Heart right ventricle (tissue), 16 donors: ENCODE data around the gene SLC35B3. TPM values are rescaled to one million over a fixed set of nuclear protein-coding genes. Genes with fewer than 3 reads are reported as not detected.

Source experiments
- ATAC-seq, 8 donors: fragments of 200-7000 bp; cut with Tn5 transposase; one replicate each; pipeline ENCODE4 v1.9.1; 2020; ENCODE audit warnings: mild to moderate bottlenecking in 8 of 8, moderate library complexity in 8 of 8, moderate number of reproducible peaks in 1 of 8
- DNase-seq, 2 donors: peaks; one replicate each; pipeline ENCODE4 v3.0.0-alpha.2; 2020
- H3K27ac ChIP-seq, 10 donors: fragments of 200-600 bp; sonication (generic) in 2 of 10; one replicate each; pipeline versions ENCODE4 v1.5.0 to v1.8.0; 2020 to 2022; ENCODE audit warnings: mild to moderate bottlenecking in 3 of 10
- H3K27me3 ChIP-seq, 7 donors: fragments of 200-600 bp; one replicate each; pipeline ENCODE4 v1.8.0; 2021 to 2022; ENCODE audit warnings: mild to moderate bottlenecking in 2 of 7
- H3K36me3 ChIP-seq, 9 donors: fragments of 200-600 bp; sonication (generic) in 1 of 9; one replicate each; pipeline versions ENCODE4 v1.5.0 to v1.8.0; 2020 to 2022; ENCODE audit warnings: mild to moderate bottlenecking in 2 of 9
- H3K4me1 ChIP-seq, 9 donors: fragments of 200-600 bp; sonication (generic) in 1 of 9; one replicate each; pipeline versions ENCODE4 v1.5.0 to v1.8.0; 2020 to 2022; ENCODE audit warnings: mild to moderate bottlenecking in 4 of 9
- H3K4me3 ChIP-seq, 10 donors: fragments of 200-600 bp; sonication (generic) in 2 of 10; one replicate each; pipeline versions ENCODE4 v1.5.0 to v1.8.0; 2020 to 2022; ENCODE audit warnings: mild to moderate bottlenecking in 7 of 10, moderate library complexity in 2 of 10
- H3K9me3 ChIP-seq, 11 donors: fragments of 200-600 bp in 10 of 11; sonication (generic) in 2 of 11; one replicate each; pipeline versions ENCODE4 v1.5.0 to v1.8.0; 2013 to 2022; ENCODE audit warnings: mild to moderate bottlenecking in 2 of 11, control low read depth in 1 of 11, moderate library complexity in 1 of 11
- CTCF ChIP-seq, 9 donors: fragments of 200-600 bp; sonication (generic) in 2 of 9; IDR thresholded peaks; one replicate each; pipeline versions ENCODE4 v1.5.0 to v1.8.0; 2021 to 2022; ENCODE audit warnings: antibody characterized with exemption in 9 of 9, mild to moderate bottlenecking in 5 of 9, moderate library complexity in 1 of 9
- WGBS, 2 donors: extraction: QIAGEN DNeasy Blood & Tissue Kit; methylation state at CpG; one replicate each; pipeline ENCODE4 v1.1.7; 2013; ENCODE audit warnings: inconsistent platforms in 1 of 2; 5-methylcytosine and 5-hydroxymethylcytosine counted together
- intact Hi-C, 10 donors: fragments of 100-400 bp; cut with DNase I; formaldehyde crosslinking; loops; one replicate each; pipeline versions ENCODE4 v1.11.1 to v1.14.2; 2022
- polyA plus RNA-seq, 2 donors: library from polyadenylated mRNA; stranded (reverse); fragments of 200-250 nt; gene quantifications; one replicate each; pipeline ENCODE4 v1.2.3, GENCODE V29; 2013
- total RNA-seq, 10 donors: library from RNA; stranded (reverse); fragmentation: NEBNext Ultra II Directional in 3 of 10; extraction: Animal tissue kit (Norgen Biotek cat#: 25700) in 3 of 10; gene quantifications; one replicate each; pipeline versions ENCODE4 v1.2.1 to v1.2.4, GENCODE V29; 2021 to 2023
- donor health status: Arrhythmogenic right ventricular cardiomyopathy.
- donor health status: ischemic (EF 13 %, LVEDD 7.1; RV severe dilation, severe dysfunction).
- donor health status: healthy with polysubstance abuse.
- donor health status: DM: no; HTN: yes; CAD: no.
- donor health status: DM: no; HTN: no; CAD: no.
- donor health status: ischemic (EF 25% LVEDD 6.9; RV normal size, moderate dysfunction).
- donor health status: ischemic (EF 25% LVEDD 5.7; RV mildly dilated, moderate dysfunction).
- donor health status: healthy.
- donor health status: DM: yes; HTN: yes; CAD: no.
- donor health status: Ischemic cardiomyopathy.
- donor health status: ischemic (EF 35%, LVEDD 5.7; RV mildly dilated, moderate dysfunction).
- donor health status: nonischemic (EF 11% LVEDD 7.7; RV severe dilation, severe dysfunction).
- donor health status: DM: yes; HTN: yes; CAD: no.
- donor health status: PGD.
- donor health status: ischemic (EF 29% LVEDD 5.4; RV normal size, mild dysfunction).
- donor health status: nonischemic (EF 23%, LVEDD 6.1; RV moderate dilation, normal function).

The SLC35B3 gene
- total and polyA plus RNA-seq, 12 donors = 4.5 to 19.9 (median 6.1) TPM

- no peak for DNase-seq
- Histone ChIP-seq H3K4me3 (no peak overlapping the region), H3K36me3 (no peaks in the 10 kb centered on the region), H3K27me3 (no peaks in the 10 kb centered on the region), H3K9me3 (no peaks in the 10 kb centered on the region), H3K27ac (no peak overlapping the region), H3K4me1 (peaks cover 0 to 27% (median 24%) of the 10 kb centered on the region in 9 donors)
- 55 to 68% methylated on average over 1 of the region's 1 CpG for WGBS, 2 donors
- intact Hi-C loops = no loop called here
- ATAC-seq = no peak
- no peak for TF ChIP-seq CTCF (IDR thresholded peaks at IDR 0.05)
These were observed 2.5 kb upstream of the SLC35B3 start for GRCh38 chr6:8437813-8438212.

GRCh38 chr6:8436966-8437365 lies 1.6 kb upstream of the SLC35B3 start:
- no peak for ATAC-seq
- no peaks in the 10 kb centered on the region for H3K27me3 ChIP-seq
- TF ChIP-seq CTCF (IDR thresholded peaks at IDR 0.05) = no peak
- H3K4me1 ChIP-seq = peaks cover 0 to 34% (median 24%) of the 10 kb centered on the region in 9 donors
- no peak overlapping the region for H3K4me3 ChIP-seq
- no peaks in the 10 kb centered on the region for H3K9me3 ChIP-seq
- intact Hi-C loops = no loop called here
- no peak overlapping the region for H3K27ac ChIP-seq
- WGBS, 2 donors = 97% methylated on average over 1 of the region's 1 CpG
- no peak for DNase-seq
- H3K36me3 ChIP-seq = peaks cover 0 to 4% (median 0%) of the 10 kb centered on the region in 9 donors

GRCh38 chr6:8435845-8436168 lies 462 bp upstream of the SLC35B3 start:
- 33% methylated on average over 15 of the region's 15 CpGs for WGBS, 2 donors
- Histone ChIP-seq H3K27me3 (no peaks in the 10 kb centered on the region), H3K4me3 (peak overlapping the region; percentile 68 to 95 (median 84)), H3K27ac (peak overlapping the region; percentile 4 to 96 (median 90)), H3K4me1 (peaks cover 0 to 38% (median 24%) of the 10 kb centered on the region in 9 donors), H3K9me3 (no peaks in the 10 kb centered on the region), H3K36me3 (peaks cover 0 to 15% (median 0%) of the 10 kb centered on the region in 9 donors)
- peak in 2 of 8 donors; percentile 47 to 64 for ATAC-seq
- TF ChIP-seq CTCF (IDR thresholded peaks at IDR 0.05) = no peak
- no peak for DNase-seq
- intact Hi-C loops = no loop called here

DNA sequence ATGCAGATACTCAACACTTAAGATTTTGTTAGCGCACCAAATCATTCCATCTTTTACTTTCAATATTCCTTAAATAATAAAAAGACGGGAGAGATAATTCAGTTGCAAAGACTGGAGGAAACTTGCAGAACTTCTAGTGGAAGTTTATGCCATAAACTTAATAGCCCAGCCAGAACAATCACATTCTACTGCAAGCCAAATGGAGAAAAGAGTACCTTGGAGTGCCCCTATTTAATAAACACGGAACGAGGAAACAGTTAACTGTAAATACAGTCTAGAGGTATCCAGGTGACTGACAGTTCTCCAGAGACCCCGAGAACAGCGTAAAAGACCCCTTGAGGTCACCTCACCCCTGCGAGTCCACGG lies 635 bp downstream of the SLC35B3 start:
- intact Hi-C loops = no loop called here
- H3K9me3 ChIP-seq = no peaks in the 10 kb centered on the region
- DNase-seq = no peak
- H3K4me1 ChIP-seq = peaks cover 0 to 38% (median 24%) of the 10 kb centered on the region in 9 donors
- 2 to 3% methylated on average over 8 of the region's 8 CpGs for WGBS, 2 donors
- peaks cover 0 to 20% (median 0%) of the 10 kb centered on the region in 9 donors for H3K36me3 ChIP-seq
- peak overlapping the region; percentile 68 to 95 (median 84) for H3K4me3 ChIP-seq
- peak overlapping the region; percentile 4 to 96 (median 90) for H3K27ac ChIP-seq
- peak in 4 of 8 donors; percentile 2 to 18 (median 4) for ATAC-seq
- TF ChIP-seq CTCF (IDR thresholded peaks at IDR 0.05) = no peak
- H3K27me3 ChIP-seq = no peaks in the 10 kb centered on the region
